Measurements from ENCODE around the gene SEPTIN12.

The SEPTIN12 gene

GRCh38 chr16:4828567-4829321 is 40.6 kb upstream of the SEPTIN12 start:
- in situ Hi-C loops (cut with MboI; ENCODE audit: low sequenced_read_pairs, unreplicated experiment): no loop called here
- no peak for DNase-seq (ENCODE audit: low spot score)
- TF ChIP-seq CTCF (IDR thresholded peaks at IDR 0.05; ENCODE audit: borderline replicate concordance, control extremely low read depth, extremely low read depth, insufficient read depth, missing control alignments): no peak

- no peak for TF ChIP-seq CTCF (IDR thresholded peaks at IDR 0.05; ENCODE audit: borderline replicate concordance, control extremely low read depth, extremely low read depth, insufficient read depth, missing control alignments)
- in situ Hi-C loops (cut with MboI; ENCODE audit: low sequenced_read_pairs, unreplicated experiment): no loop called here
Observed at GRCh38 chr16:4826980-4827379, 38.8 kb upstream of the SEPTIN12 start.

GRCh38 chr16:4826526-4826925 is 38.4 kb upstream of the SEPTIN12 start:
- TF ChIP-seq CTCF (IDR thresholded peaks at IDR 0.05; ENCODE audit: borderline replicate concordance, control extremely low read depth, extremely low read depth, insufficient read depth, missing control alignments): no peak
- in situ Hi-C loops (cut with MboI; ENCODE audit: low sequenced_read_pairs, unreplicated experiment): no loop called here
- DNase-seq (ENCODE audit: low spot score): no peak

More at GRCh38 chr16:4826980-4827379, 38.8 kb upstream of the SEPTIN12 start:
- no peak for DNase-seq (ENCODE audit: low spot score)

- in situ Hi-C loops (cut with MboI; ENCODE audit: low sequenced_read_pairs, unreplicated experiment): no loop called here
- DNase-seq (ENCODE audit: low spot score): no peak
- TF ChIP-seq CTCF (IDR thresholded peaks at IDR 0.05; ENCODE audit: borderline replicate concordance, control extremely low read depth, extremely low read depth, insufficient read depth, missing control alignments): no peak
Observed at GRCh38 chr16:4825196-4825595, 37.1 kb upstream of the SEPTIN12 start.

GRCh38 chr16:4820652-4821051 is 32.5 kb upstream of the SEPTIN12 start:
- DNase-seq (ENCODE audit: low spot score): no peak
- in situ Hi-C loops (cut with MboI; ENCODE audit: low sequenced_read_pairs, unreplicated experiment): no loop called here
- TF ChIP-seq CTCF (IDR thresholded peaks at IDR 0.05; ENCODE audit: borderline replicate concordance, control extremely low read depth, extremely low read depth, insufficient read depth, missing control alignments): no peak

GRCh38 chr16:4814542-4815173 is 26.5 kb upstream of the SEPTIN12 start:
- in situ Hi-C loops (cut with MboI; ENCODE audit: low sequenced_read_pairs, unreplicated experiment): no loop called here
- no peak for TF ChIP-seq CTCF (IDR thresholded peaks at IDR 0.05; ENCODE audit: borderline replicate concordance, control extremely low read depth, extremely low read depth, insufficient read depth, missing control alignments)
- no peak for DNase-seq (ENCODE audit: low spot score)
